Stimulated activated CD4-positive, alpha-beta T cell treated with anti-CD3 and anti-CD28 coated beads, Interleukin-1b, Interleukin-23, amount 100 ng/mL, for 48 hours (primary cell): ENCODE results near the gene GRAMD2B.

Experiments
- DNase-seq: peaks from one replicate; pipeline ENCODE4 v3.0.0-alpha.2; 2020

The GRAMD2B gene

GRCh38 chr5:126484253-126484652 is 61.0 kb downstream of the GRAMD2B start:
- no peak for DNase-seq

DNA sequence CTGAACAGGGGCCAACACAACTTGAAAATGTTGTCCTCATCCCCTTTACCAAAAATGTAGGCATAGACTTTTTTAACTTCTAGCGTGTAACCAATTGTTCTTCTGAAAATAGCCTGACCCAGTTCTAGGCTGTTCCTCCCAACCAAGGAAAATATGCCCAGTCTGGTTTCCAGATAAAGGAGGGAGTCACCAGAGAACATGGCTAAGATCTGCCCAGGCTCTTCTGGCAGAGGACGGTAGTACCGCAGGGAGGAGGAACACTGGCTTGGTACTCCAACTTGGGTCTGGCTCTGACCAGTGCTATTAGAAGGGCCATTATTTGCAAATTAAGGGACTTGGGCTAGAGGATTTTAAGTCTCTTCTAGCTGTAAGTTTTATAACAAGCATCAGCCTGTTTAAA is 63.1 kb downstream of the GRAMD2B start:
- DNase-seq = no peak

DNA sequence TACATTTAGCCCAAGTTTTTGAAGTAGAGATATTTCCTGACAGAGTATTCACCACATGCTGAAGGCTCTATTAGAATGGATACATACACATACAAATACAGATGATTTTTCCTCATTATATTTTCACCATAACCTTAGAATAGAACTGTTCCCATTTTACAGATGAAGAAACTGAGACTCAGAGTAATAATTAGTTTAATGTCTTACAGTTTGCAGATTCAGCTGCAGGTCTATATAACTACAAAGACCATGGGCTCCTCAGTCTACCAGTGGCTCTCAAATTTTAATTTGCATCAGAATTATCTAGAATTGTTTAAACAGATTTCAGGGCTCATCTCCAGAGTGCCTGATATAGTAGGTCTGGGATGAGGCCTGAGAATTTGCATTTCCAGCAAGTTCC is 64.4 kb downstream of the GRAMD2B start:
- DNase-seq = no peak

GRCh38 chr5:126488443-126489065 is 65.3 kb downstream of the GRAMD2B start:
- no peak for DNase-seq

- DNase-seq = no peak
Observed at GRCh38 chr5:126490167-126490940, 67.1 kb downstream of the GRAMD2B start.

DNA sequence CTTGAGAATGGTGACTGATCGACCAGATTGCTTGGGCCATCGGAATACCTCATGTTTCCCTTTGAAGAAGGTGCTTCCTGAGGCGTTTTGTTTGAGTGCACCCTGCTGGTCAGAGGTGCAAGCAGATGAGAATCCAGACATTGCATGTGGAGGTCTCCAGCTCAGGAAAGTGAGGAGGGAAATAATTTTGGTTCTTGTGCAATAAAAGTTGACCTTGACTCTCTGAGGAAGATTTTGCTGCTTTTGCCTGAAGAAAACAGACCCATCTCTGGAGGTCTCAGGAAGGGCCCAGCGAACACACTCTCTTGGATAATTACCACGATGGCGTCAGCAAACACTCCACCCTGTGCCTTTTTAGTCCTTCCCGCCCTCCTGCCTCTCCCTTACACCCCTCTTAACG is 69.7 kb downstream of the GRAMD2B start:
- no peak for DNase-seq

DNA sequence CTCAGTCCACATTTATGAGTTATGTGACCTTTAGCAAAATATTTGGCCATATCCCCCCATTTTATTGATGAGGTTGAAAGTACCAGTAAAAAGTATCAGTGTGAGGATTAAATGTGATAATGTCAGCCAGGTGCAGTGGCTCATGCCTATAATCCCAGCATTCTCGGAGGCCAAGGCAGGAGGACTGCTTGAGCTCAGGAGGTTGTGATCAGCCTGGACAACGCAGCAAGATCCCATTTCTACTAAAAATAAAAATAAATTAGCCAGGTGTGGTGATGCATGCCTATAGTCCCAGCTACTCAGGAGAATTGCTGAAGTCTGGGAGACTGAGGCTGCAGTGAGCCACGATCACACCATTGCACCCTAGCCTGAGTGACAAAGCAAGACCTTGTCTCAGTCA is 71.2 kb downstream of the GRAMD2B start:
- no peak for DNase-seq

GRCh38 chr5:126497506-126497905 is 74.3 kb downstream of the GRAMD2B start:
- no peak for DNase-seq

DNA sequence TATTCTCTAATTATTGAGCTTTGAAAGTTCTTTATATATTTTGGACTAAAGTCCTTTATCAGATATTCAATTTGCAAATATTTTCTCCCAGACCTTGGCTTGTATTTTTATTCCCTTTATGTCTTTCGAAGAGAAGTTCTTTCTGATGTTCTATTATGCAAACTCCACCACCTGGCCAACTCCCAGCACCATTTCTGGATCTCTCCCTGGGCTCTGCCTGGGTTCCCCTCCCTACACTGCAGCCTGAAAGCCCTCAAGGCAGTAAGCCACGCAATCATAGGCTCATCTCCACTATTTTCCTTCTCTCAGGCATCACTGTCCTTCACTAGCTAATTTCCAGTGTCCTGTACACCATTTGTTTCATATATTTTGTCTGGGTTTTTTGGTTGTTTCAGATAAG is 76.1 kb downstream of the GRAMD2B start:
- no peak for DNase-seq

GRCh38 chr5:126499853-126500342 is 76.7 kb downstream of the GRAMD2B start:
- DNase-seq = no peak

DNA sequence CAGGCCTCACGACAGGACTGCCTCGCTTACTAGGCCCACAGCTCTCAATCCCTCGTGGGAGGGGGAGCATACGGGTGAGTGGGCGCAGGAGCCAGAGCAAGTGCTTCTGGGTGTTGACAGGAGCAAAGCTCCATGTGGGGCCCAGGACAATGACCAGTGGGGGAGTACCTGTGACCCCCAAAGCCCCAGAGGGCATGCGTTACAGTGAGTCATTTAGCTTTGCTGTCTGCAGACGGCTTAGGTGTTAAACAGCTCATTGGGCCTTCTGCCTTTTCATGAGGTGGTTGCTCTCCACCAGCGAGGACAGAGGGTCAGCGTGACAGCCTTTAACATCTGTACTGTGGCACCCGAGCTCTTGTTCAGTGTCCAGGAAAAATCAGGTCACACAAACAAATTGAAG is 78.2 kb downstream of the GRAMD2B start:
- no peak for DNase-seq

DNA sequence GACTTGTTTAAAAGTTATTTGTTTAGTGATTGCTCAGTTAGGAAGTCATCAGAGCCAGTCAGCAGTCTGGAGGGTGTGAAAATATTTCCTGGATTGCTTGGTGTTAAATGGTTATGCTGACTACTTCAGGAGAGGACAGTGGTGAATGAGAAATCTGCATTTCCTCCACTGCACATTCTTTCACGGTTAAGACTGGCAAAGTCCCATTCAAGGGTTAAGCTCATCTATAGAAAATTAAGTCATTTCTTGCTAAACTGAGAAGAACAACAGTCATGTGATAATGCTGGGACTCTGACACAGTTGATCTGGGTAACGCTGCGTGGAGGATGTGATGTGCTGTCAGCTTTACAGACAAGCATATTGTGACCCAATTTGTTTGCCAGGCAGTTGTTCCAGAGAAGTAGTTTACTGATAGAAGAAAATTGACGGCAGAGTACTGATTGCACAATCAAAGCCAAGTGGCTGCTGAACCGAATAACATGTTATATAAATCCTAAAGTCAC is 80.4 kb downstream of the GRAMD2B start:
- DNase-seq = peak; percentile 30

DNA sequence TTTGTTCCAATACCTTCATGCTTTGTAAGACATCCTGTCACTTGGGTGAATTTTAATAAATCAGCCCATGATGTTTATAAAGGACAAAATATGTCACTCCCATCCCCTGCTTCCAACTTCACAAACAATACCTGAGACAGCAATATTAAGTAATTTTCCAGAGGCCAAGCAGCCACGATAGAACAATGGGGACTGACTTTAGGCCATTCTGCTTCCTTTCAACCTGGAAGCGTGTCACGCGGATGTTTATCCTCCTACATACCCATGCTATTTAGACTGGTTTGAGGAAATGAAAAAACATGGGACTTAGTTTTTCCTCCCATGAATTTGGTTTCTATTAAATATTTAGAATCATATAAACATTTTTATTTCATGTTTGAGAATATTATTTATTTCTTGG is 82.9 kb downstream of the GRAMD2B start:
- no peak for DNase-seq

GRCh38 chr5:126508251-126508961 is 85.2 kb downstream of the GRAMD2B start:
- no peak for DNase-seq

- DNase-seq = no peak
Observed at GRCh38 chr5:126508962-126509279, 85.7 kb downstream of the GRAMD2B start.

- DNase-seq = no peak
Observed at GRCh38 chr5:126509339-126509738, 86.1 kb downstream of the GRAMD2B start.

DNA sequence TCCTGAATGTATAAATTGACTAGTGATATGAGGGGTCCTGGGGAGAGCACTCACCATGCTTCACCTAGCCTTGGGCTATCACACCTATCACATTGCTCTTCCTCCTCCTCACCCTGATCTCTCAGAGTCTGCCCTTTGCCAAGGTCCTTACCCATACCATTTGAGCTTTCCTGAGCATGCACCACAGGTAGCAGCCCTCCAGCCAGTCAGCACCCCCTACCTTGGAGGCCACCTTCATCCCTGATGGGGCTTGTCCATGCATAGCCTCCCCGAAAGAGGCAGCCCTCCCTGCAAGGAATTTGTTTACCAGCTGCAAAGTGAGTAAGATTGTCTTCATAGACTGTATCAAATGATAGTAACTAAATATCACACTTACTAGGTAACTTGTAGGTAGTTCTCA is 88.8 kb downstream of the GRAMD2B start:
- no peak for DNase-seq

DNA sequence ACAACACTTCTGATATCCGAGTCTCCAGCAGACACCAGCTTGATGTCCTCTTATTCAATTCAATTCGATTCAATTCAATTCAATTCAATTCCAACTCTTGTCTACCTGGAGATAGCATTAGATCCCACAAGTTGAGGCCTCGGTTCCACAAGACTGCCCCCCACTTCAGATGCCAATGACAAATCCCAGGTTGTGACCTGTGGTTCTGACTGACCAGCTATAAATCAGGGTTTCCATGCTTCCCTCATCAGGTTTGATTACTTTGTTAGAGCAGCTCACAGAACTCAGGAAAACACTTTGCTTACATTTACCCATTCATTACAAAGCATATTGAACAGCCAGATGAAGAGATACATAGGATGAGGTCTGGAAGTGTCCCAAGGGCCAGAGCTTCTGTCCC is 89.2 kb downstream of the GRAMD2B start:
- no peak for DNase-seq

GRCh38 chr5:126513302-126513701 is 90.1 kb downstream of the GRAMD2B start:
- no peak for DNase-seq

GRCh38 chr5:126513703-126514102 is 90.5 kb downstream of the GRAMD2B start:
- DNase-seq = no peak

DNA sequence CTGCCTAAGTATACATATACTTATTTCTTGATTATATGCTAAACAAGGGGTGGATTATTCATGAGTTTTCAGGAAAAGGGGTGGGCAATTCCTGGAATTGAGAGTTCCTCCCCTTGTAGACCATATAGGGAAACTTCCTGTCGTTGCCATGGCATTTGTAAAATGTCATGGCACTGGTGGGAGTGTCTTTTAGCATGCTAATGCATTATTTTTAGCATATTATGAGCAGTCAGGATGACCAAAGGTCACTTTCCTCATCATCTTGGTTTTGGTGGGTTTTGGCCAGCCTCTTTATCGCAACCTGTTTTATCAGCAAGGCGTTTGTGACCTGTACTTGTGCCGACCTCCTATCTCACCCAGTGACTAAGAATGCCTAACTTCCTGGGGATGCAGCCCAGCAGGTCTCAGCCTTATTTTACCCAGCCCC is 90.9 kb downstream of the GRAMD2B start:
- no peak for DNase-seq

- no peak for DNase-seq
Observed at GRCh38 chr5:126514558-126515141, 91.4 kb downstream of the GRAMD2B start.

GRCh38 chr5:126515337-126515736 is 92.1 kb downstream of the GRAMD2B start:
- DNase-seq = no peak
